Embryonic facial prominence (tissue), 1 donor: Measurements from ENCODE around the gene RAD18.

Source experiments
- DNase-seq: peaks from one replicate; pipeline ENCODE4 v3.0.0-alpha.2; 2016; ENCODE audit errors: extremely low spot score

RAD18 gene

GRCh38 chr3:8865697-8866096, 97.6 kb downstream of the RAD18 start:
- DNase-seq, result no peak

- no peak for DNase-seq
These were observed 98.6 kb downstream of the RAD18 start for GRCh38 chr3:8864402-8865350.

GRCh38 chr3:8863891-8864290, 99.4 kb downstream of the RAD18 start:
- DNase-seq, result no peak

- no peak for DNase-seq
These were observed 105.4 kb downstream of the RAD18 start for GRCh38 chr3:8857720-8858367.

GRCh38 chr3:8856721-8857120, 106.6 kb downstream of the RAD18 start:
- no peak for DNase-seq

GRCh38 chr3:8856071-8856470, 107.2 kb downstream of the RAD18 start:
- no peak for DNase-seq

GRCh38 chr3:8854656-8855055, 108.6 kb downstream of the RAD18 start:
- no peak for DNase-seq

GRCh38 chr3:8853081-8853480, 110.2 kb downstream of the RAD18 start:
- no peak for DNase-seq

GRCh38 chr3:8852511-8852910, 110.8 kb downstream of the RAD18 start:
- no peak for DNase-seq

- DNase-seq, result no peak
These were observed 111.6 kb downstream of the RAD18 start for GRCh38 chr3:8851703-8852102.

GRCh38 chr3:8848696-8849131, 114.6 kb downstream of the RAD18 start:
- no peak for DNase-seq

- no peak for DNase-seq
These were observed 116.0 kb downstream of the RAD18 start for GRCh38 chr3:8847317-8847716.

- no peak for DNase-seq
These were observed 117.1 kb downstream of the RAD18 start for GRCh38 chr3:8846176-8846575.

GRCh38 chr3:8845641-8846040, 117.6 kb downstream of the RAD18 start:
- DNase-seq, result no peak

GRCh38 chr3:8843347-8843746, 119.9 kb downstream of the RAD18 start:
- DNase-seq, result no peak

- DNase-seq, result no peak
These were observed 121.0 kb downstream of the RAD18 start for GRCh38 chr3:8842293-8842692.

- no peak for DNase-seq
These were observed 121.8 kb downstream of the RAD18 start for GRCh38 chr3:8841472-8841871.

GRCh38 chr3:8840556-8840955, 122.7 kb downstream of the RAD18 start:
- DNase-seq, result no peak

GRCh38 chr3:8839607-8840325, 123.5 kb downstream of the RAD18 start:
- DNase-seq, result no peak

GRCh38 chr3:8838765-8839423, 124.4 kb downstream of the RAD18 start:
- DNase-seq, result no peak

- DNase-seq, result no peak
These were observed 125.0 kb downstream of the RAD18 start for GRCh38 chr3:8838234-8838633.

- DNase-seq, result no peak
These were observed 126.1 kb downstream of the RAD18 start for GRCh38 chr3:8837162-8837561.
